Measurements from ENCODE around the gene RRP12. TPM values are rescaled to one million over a fixed set of nuclear protein-coding genes. Genes with fewer than 3 reads are reported as not detected.
"Not testable (repeated sequence)": the region's sequence is repeated elsewhere in the genome, so short reads cannot be mapped to it uniquely, and the experiment has no call there.

RRP12 gene, protein sequence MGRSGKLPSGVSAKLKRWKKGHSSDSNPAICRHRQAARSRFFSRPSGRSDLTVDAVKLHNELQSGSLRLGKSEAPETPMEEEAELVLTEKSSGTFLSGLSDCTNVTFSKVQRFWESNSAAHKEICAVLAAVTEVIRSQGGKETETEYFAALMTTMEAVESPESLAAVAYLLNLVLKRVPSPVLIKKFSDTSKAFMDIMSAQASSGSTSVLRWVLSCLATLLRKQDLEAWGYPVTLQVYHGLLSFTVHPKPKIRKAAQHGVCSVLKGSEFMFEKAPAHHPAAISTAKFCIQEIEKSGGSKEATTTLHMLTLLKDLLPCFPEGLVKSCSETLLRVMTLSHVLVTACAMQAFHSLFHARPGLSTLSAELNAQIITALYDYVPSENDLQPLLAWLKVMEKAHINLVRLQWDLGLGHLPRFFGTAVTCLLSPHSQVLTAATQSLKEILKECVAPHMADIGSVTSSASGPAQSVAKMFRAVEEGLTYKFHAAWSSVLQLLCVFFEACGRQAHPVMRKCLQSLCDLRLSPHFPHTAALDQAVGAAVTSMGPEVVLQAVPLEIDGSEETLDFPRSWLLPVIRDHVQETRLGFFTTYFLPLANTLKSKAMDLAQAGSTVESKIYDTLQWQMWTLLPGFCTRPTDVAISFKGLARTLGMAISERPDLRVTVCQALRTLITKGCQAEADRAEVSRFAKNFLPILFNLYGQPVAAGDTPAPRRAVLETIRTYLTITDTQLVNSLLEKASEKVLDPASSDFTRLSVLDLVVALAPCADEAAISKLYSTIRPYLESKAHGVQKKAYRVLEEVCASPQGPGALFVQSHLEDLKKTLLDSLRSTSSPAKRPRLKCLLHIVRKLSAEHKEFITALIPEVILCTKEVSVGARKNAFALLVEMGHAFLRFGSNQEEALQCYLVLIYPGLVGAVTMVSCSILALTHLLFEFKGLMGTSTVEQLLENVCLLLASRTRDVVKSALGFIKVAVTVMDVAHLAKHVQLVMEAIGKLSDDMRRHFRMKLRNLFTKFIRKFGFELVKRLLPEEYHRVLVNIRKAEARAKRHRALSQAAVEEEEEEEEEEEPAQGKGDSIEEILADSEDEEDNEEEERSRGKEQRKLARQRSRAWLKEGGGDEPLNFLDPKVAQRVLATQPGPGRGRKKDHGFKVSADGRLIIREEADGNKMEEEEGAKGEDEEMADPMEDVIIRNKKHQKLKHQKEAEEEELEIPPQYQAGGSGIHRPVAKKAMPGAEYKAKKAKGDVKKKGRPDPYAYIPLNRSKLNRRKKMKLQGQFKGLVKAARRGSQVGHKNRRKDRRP (N-terminal part only)
- polyA plus RNA-seq (2013, experiment 1 of 2; ENCODE audit: insufficient read length), result 22.4 TPM
- 23.6 TPM for polyA plus RNA-seq (2013, experiment 2 of 2; ENCODE audit: insufficient read length)

GRCh38 chr10:97400665-97401454, at the start of gene RRP12:
RRP12 (minus strand) TSS chr10:97401340; CDS start chr10:97401231, 109 bp downstream.
- peak; percentile 99 for DNase-seq

DNA sequence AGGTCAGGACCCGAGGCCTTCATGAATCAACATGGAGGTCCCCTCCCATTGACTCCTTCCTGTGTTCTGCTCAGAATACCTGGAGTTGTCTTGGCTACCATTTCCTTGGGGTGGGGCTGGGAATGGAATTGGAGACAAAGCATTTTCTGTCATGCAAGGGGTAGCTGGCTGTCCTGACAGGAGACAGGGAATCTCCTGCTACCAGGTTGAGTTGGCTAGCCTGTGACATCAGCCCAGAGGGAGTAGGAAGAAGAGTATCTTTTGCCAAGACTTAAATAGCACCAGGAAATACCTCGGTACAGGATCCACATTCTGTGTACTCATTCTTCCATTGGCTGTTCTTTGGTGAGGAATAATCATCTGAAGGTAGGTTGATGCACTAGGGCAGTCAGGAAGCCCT, 49.7 kb upstream of the RRP12 start:
- DNase-seq, result no peak

DNA sequence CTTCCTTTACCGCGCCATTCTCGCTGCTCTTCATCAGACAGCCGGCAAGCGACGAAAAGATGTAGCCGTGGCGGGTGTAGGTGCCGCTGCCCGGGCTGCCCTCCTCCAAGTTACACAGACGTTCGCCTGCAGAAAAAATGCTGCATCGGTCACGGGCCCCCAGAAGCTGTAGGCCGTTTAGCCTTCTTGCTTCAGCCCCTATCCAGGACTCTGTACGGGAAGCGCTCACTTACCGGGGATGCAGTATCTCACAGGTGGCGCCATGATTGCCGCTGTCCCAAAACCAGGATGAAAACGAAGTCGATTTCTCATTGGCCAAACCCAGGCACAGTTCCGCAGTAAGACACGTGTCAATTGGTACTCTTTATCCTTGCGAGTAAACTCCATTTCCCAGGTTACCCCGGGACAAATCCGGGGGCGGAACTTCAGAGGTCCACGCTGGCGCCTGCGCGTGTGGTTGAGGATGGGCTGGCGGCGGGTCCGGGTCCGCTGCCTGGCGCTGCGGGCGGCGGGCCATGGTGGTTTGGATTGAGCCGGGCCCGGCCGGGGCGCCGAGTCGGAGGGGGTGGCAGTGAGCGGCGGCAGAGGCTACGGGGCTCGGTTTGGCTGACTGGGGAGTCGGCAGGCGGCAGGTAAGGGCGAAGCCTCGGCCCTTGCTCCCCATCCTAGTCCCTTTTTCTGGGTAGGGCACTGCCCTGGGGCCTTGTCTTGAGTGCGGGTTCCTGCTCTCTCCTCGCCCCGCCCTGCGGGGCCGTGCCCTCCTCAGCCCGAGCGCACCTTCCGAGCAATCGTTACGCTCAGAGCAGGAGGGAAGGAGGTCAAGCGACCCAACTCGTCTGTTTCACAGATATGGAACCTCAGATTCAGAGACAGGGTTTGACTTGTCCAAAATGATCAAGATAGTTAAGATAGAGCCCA, 44.8 kb upstream of the RRP12 start, which contains the start of the genes EXOSC1 and ZDHHC16:
EXOSC1 (minus strand) TSS at position 285 of the 918 bp plus-strand sequence; CDS start at position 264, 21 bp downstream.
ZDHHC16 (plus strand) TSS at position 454 of the 918 bp plus-strand sequence. CDS start 5,501 bp downstream, outside the sequence.
- peak; percentile 95 for DNase-seq

- no peak for DNase-seq
Observed at GRCh38 chr10:97445357-97445721, 44.2 kb upstream of the RRP12 start.

- DNase-seq, result no peak
Observed at GRCh38 chr10:97444212-97444611, 43.1 kb upstream of the RRP12 start.

- DNase-seq, result no peak
Observed at GRCh38 chr10:97442277-97442676, 41.1 kb upstream of the RRP12 start.

DNA sequence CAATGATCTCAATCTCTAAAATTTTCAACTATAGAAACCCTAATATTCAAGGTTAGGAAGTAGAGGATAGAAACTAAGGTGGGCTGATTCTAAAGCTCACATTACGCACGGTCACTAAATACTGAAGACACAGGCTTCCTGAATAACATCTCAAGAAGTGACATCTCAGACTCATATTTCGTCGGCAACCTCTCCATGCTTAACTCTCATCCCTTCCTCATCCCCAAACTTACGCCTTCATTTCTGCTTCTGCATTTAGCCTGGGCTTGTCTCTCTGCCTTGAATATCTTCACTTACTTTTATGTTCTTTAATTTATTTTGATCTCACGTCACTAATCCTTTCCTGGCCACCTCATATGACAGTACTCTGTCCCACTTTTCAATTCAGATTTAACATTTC, 34.1 kb upstream of the RRP12 start:
- no peak for DNase-seq

GRCh38 chr10:97434557-97434956, 33.4 kb upstream of the RRP12 start:
- DNase-seq, result no peak

DNA sequence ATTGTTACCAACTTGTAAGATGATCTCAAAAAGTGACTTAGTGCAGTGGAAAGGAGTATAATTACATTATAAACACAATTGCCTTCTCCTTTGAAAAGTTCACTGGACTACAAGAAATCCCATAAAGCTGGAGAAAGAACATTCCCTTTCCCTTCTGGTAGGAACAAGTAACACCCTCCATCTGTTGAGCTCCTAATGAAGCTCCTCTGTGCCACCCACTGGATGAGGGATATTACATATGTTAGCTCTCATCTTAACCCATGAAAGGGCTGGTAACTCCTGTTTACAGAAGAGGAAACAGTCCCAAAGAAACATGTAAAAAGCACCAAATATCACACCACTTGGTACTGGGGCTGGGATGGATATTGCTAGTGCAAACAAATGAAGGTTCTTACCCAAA, 32.9 kb upstream of the RRP12 start:
- no peak for DNase-seq

- peak; percentile 65 for DNase-seq
Observed at GRCh38 chr10:97428572-97428981, 27.4 kb upstream of the RRP12 start.

DNA sequence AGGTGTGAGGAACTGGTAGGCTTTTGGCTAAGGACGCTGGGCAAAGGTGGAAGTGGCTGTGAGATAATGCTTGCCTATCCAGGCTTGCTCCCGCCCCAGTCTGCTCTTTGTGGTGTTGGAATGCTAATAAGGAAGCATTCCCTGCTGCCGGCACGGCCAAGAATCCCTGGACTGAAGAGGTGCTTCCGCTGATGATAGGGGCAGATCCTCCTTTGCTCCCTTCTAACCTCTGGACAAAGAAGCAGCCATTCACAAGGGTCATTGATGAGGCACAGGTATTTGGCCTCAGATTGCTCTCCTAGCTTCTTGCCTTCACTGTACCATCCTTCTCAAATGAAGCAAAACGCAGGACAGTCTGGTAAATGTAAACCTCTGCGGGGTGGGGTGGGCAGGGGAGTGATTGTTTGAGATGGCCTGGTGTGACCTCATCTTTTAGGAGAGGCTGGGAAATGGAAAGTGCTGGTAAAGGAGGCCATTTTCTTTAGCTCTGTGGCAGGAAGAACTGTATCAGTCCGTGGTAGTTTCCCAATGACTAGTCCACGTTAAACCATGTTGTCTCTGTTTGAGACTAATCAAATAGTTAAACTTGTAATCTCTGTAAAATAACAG, 26.5 kb upstream of the RRP12 start:
- DNase-seq, result peak; percentile 51

DNA sequence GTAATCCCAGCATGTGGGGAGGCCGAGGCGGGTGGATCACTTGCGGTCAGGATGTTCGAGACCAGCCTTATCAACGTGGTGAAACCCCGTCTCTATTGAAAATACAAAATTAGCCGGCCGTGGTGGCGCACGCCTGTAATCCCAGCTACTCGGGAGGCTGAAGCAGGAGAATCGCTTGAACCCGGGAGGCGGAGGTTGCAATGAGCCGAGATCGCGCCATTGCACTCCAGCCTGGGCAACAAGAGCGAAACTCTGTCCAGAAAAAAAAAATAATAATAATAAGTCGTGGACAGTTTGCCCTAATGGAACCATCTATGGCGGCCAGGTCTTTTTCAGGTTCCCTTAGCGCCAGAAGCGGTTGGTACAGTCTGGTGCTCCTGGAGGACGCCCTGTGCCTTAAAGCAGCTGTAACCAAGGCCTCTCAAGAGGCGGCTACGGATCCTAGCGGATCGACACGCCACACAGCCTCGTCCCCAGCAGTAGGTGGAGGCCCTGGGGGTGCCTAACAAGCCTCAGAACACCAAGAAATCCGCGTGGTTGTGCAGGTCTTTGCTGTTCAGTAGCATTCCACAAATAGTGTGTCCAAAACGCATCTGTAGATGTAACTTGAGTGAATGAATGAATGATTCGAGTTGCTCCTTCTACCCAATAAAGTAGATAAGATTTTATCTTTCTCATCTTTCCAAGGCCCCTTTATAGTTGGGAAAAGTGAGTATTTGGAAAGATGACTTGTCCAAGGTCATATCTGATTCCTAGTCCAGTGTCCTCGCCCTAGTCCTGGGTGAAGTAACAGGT, 25.8 kb upstream of the RRP12 start:
- no peak for DNase-seq

DNA sequence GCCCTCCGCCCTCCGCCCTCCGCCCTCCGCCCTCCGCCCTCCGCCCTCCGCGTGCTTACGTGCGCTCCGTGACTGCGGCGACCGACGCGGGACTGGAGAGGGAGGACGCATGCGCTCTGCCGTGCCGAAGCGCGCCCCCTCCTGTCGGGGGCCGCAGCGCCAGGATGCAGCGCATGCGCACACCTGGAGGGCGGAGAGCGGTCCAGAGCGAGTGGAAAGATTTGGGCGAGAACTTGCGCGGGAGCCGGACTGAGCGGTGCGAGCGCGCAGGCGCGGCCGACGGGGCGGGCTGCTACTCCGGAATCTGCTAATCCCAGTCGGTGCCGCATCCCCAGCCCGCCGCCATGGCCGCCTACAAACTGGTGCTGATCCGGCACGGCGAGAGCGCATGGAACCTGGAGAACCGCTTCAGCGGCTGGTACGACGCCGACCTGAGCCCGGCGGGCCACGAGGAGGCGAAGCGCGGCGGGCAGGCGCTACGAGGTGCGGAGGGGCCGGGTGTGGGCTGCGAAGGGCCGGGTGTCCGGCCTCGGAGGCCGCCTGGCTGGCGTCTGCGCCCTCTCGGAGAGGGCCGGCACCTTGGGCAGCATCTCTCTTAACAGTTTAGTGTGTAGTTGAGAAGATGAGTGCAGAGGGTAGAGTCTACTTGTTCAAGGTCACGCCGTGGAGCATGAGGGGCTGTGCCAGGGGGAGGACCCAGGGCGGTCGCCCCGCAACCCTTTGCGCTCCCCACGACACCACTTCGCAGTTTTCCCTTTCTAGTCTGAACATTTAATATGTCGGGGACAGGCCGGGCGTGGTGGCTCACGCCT, 25.0 kb upstream of the RRP12 start, which contains the start of gene PGAM1:
PGAM1 (plus strand) TSS at position 228 of the 812 bp plus-strand sequence; CDS start at position 345, 117 bp downstream.
- peak; percentile 96 for DNase-seq

GRCh38 chr10:97423757-97424098, 22.6 kb upstream of the RRP12 start:
- DNase-seq, result not testable (repeated sequence)

GRCh38 chr10:97416565-97416964, 15.4 kb upstream of the RRP12 start:
- DNase-seq, result no peak

DNA sequence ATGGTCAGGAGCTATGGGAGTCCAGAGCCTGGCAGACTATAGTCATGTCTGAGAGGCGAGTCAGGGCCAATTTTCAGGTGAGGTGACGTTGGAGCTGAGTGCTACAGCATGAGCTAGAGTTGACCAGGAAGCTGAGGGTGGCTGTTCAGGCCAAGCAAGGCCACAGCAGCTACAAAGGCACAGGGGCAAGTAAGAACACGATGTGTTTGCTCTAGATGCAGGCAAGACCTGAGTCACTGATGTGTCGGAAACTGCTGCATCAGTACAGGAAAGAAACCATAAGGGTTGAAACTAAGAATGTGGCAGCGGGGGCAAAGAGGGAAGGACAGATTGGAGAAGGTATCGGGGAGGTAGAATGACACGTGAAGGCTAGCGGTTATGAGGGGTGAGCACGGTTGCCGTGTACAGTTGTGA, 11.8 kb upstream of the RRP12 start:
- no peak for DNase-seq

DNA sequence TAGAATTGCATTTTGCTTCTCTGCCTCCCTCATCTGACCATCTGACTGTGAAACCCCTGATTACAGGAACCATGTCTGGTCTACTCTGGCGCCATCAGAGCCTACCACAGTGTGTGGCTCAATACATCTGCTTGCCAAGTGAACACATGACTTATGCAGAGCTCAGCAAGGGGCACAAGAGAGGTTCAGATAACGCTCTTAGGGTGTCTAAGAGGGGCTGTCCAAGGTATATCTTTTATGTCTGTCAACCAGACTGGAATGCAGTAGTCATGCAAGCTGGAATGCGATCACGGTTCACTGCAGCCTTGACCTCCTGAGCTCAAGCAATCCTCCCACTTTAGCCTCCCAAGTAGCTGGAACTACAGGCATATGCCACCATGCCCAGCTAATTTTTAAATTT, 10.3 kb upstream of the RRP12 start:
- no peak for DNase-seq

GRCh38 chr10:97408496-97408992, 7.4 kb upstream of the RRP12 start:
- DNase-seq, result no peak

Measured in fibroblast of skin of abdomen (primary cell).